ENCODE measurements around the gene C16orf46.

The C16orf46 gene

DNA sequence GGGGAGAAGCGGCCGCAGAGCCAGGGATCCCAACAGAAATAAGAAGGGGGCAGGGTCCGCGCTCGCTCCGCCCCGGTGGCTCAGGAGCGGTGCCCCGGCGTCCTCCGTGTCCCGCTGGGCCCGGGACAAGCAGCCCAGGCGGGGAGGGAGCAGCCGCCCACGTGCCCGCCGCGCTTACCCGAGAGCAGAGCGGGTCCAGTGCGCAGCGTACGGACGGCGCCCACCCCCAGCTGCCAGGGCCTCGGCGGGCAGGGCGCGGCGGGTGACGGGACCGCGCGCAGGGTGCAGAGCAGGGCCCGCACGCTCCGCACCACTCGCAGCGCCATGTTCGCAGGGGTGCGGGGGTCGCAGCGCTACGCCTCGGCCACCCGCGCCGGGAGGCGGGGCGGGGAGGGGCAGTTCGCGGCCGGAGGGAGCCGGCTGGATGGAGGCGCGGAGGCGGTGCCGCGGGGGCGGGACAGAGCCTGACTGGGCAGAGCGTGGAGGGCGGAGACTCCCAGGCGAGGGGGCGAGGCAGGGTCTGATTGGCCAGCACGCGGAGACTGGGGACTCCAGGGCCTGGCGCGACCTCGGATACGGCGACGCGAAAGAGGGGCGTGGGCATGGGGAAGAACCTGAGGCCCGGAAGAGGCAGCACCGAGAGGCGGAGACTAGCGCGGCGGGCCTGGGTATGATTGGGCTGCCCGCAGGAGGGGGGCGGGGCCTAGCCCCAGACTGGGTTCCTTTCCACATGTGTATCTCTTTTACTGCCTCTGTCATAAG, 19.1 kb upstream of the C16orf46 start, which contains the start of gene GCSH:
Gene GCSH (minus strand): TSS at position 443 of the 762 bp plus-strand sequence. CDS start 117 bp downstream, at position 326.
- H3K4me3 ChIP-seq (replicated peaks in 1 of 2; ENCODE audit: low read depth in 2 of 2, low read length in 2 of 2) = peak within 1 kb of the TSS; percentile 69 to 77
- DNase-seq (ENCODE audit: low read depth in 2 of 2) = peak; percentile 98 to 99
- TF ChIP-seq, protein P1, sequence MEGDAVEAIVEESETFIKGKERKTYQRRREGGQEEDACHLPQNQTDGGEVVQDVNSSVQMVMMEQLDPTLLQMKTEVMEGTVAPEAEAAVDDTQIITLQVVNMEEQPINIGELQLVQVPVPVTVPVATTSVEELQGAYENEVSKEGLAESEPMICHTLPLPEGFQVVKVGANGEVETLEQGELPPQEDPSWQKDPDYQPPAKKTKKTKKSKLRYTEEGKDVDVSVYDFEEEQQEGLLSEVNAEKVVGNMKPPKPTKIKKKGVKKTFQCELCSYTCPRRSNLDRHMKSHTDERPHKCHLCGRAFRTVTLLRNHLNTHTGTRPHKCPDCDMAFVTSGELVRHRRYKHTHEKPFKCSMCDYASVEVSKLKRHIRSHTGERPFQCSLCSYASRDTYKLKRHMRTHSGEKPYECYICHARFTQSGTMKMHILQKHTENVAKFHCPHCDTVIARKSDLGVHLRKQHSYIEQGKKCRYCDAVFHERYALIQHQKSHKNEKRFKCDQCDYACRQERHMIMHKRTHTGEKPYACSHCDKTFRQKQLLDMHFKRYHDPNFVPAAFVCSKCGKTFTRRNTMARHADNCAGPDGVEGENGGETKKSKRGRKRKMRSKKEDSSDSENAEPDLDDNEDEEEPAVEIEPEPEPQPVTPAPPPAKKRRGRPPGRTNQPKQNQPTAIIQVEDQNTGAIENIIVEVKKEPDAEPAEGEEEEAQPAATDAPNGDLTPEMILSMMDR (IDR thresholded peaks at IDR 0.05; ENCODE audit: low read depth, low read length) = no peak

DNA sequence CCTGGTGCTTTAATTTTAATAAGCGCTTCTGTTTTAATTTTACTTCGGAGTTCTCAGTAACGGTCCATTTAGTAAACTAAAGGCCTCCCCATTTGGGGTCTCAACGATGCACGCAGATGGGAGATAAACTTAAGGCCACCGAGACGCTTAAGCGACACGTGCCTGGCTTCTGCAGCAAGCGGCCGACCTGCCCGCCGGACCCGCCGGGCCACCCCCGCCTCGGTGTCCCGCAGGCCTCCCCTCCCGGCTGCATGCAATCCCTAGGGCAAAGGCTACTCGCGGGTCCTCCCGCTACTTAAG, 18.6 kb upstream of the C16orf46 start:
- no peak for DNase-seq (ENCODE audit: low read depth in 2 of 2)
- TF ChIP-seq, protein P1 (IDR thresholded peaks at IDR 0.05; ENCODE audit: low read depth, low read length) = no peak
- H3K4me3 ChIP-seq (replicated peaks in 1 of 2; ENCODE audit: low read depth in 2 of 2, low read length in 2 of 2) = peak overlapping the region; percentile 69 to 77

DNA sequence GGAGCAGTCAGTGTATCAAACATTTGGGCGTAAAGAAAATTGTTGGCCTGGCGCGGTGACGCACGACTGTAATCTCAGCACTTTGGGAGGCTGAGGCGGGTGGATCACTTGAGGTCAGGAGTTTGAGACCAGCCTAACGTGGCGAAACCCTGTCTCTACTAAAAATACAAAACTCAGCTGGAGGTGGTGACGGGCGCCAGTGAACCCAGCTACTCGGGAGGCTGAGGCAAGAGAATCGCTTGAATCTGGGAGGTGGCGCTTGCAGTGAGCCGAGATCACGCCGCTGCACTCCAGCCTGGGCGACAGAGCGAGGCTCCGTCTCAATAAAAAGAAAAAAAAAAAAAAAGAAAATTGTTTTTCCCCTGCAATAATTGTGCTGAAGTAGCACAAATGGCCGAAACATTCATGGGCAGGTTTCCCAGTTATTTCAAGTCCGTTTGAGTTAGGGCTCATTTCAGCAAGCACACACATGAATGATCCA, 17.8 kb upstream of the C16orf46 start:
- DNase-seq (ENCODE audit: low read depth in 2 of 2) = peak; percentile 18 to 51
- H3K4me3 ChIP-seq (replicated peaks in 1 of 2; ENCODE audit: low read depth in 2 of 2, low read length in 2 of 2) = peak overlapping the region; percentile 69 to 77
- TF ChIP-seq, protein P1 (IDR thresholded peaks at IDR 0.05; ENCODE audit: low read depth, low read length) = no peak

DNA sequence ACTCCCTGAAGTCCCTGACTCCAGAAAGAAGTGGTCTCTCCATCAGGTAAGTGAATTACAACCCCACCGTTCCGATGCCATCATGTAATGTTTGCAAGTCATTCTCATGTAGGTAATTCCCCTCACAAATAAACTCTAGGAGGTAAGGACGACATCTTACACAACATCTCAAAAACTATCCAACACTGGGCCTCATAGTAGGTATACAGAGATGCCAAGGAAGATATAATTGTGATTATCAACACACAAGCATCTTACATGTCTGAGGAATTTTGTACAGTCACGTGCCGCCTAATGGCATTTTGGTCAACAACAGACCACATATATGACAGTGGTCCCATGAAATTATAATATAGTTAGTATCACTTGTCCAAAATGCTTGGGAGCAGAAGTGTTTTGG, 11.8 kb upstream of the C16orf46 start:
- H3K4me3 ChIP-seq (replicated peaks in 1 of 2; ENCODE audit: low read depth in 2 of 2, low read length in 2 of 2) = no peak overlapping the region
- DNase-seq (ENCODE audit: low read depth in 2 of 2) = no peak
- TF ChIP-seq, protein P1 (IDR thresholded peaks at IDR 0.05; ENCODE audit: low read depth, low read length) = no peak

DNA sequence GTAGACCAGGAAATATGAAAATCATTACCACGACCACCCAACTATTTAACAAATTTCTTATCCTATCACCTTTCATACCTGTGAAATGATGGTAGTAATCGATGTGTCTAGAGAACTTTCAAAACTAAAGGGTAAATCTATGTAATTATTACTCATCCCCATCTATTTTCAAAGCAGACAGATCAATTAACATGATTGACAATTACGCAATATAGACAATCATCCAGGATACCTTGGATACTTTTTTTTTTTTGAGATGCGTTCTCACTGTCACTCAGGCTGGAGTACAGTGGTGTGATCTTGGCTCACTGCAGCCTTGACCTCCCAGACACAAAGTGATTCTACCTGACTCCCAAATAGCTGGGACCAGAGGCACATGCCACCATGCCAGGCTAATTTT, 4.0 kb upstream of the C16orf46 start:
- no peak overlapping the region for H3K4me3 ChIP-seq (replicated peaks in 1 of 2; ENCODE audit: low read depth in 2 of 2, low read length in 2 of 2)
- DNase-seq (ENCODE audit: low read depth in 2 of 2) = no peak
- TF ChIP-seq, protein P1 (IDR thresholded peaks at IDR 0.05; ENCODE audit: low read depth, low read length) = no peak

DNA sequence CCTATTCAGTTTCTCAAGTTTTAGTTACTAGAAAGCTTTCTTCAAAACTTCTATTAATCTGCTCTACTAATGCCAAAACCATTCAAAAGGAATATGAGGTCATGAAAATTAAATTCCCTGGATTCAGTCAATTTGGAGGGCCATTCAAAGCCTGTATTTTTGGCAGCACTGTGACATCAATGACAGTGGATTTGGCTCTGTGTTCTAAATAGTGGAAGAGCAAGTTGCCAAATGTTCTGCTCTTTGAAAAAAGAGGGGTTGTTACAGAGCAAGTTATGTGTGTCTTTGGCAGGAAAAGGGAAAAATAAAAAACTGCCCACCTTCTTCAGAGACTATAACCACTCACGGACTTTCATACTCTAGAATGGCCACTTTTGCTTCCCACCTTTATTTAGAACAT, 3.2 kb upstream of the C16orf46 start:
- TF ChIP-seq, protein P1 (IDR thresholded peaks at IDR 0.05; ENCODE audit: low read depth, low read length) = no peak
- H3K4me3 ChIP-seq (replicated peaks in 1 of 2; ENCODE audit: low read depth in 2 of 2, low read length in 2 of 2) = no peak overlapping the region
- no peak for DNase-seq (ENCODE audit: low read depth in 2 of 2)
